Smooth muscle cell (in vitro differentiated cells): ENCODE measurements around the gene CCNB1IP1. TPM values are rescaled to one million over a fixed set of nuclear protein-coding genes. Genes with fewer than 3 reads are reported as not detected.

Source experiments
- DNase-seq: peaks from one replicate; lab custom pipeline; 2025; ENCODE audit not compliant: unreplicated experiment; lab: John Stamatoyannopoulos, UW
- H2AFZ ChIP-seq: fragments of 200-600 bp; sonication (generic); 2 replicates; pipeline ENCODE4 v1.6.0; 2016; ENCODE audit warnings: antibody characterized with exemption, low read depth, mild to moderate bottlenecking
- H3F3A ChIP-seq: fragments of 200-600 bp; sonication (generic); 2 replicates; pipeline ENCODE4 v1.6.0; 2017; ENCODE audit warnings: antibody characterized with exemption, low read depth
- H3K27ac ChIP-seq: fragments of 200-600 bp; sonication (generic); 2 replicates; pipeline ENCODE4 v1.5.1; 2016; ENCODE audit warnings: low read depth, mild to moderate bottlenecking
- H3K27me3 ChIP-seq: fragments of 200-600 bp; sonication (generic); 2 replicates; pipeline ENCODE4 v1.6.1; 2016; ENCODE audit warnings: low read depth, mild to moderate bottlenecking
- H3K36me3 ChIP-seq: fragments of 200-600 bp; sonication (generic); 2 replicates; pipeline ENCODE4 v1.5.1; 2016; ENCODE audit warnings: low read depth
- H3K4me1 ChIP-seq: fragments of 200-600 bp; sonication (generic); 2 replicates; pipeline ENCODE4 v1.5.1; 2016; ENCODE audit warnings: low read depth
- H3K4me2 ChIP-seq: fragments of 200-600 bp; sonication (generic); 2 replicates; pipeline ENCODE4 v1.6.0; 2016; ENCODE audit warnings: mild to moderate bottlenecking
- H3K4me3 ChIP-seq: fragments of 200-600 bp; sonication (generic); 2 replicates; pipeline ENCODE4 v1.5.1; 2016; ENCODE audit warnings: mild to moderate bottlenecking
- H3K79me2 ChIP-seq: fragments of 200-600 bp; sonication (generic); 2 replicates; pipeline ENCODE4 v1.6.0; 2016; ENCODE audit warnings: low read depth, mild to moderate bottlenecking
- H3K9ac ChIP-seq: fragments of 200-600 bp; sonication (generic); 2 replicates; pipeline ENCODE4 v1.6.0; 2016; ENCODE audit warnings: low read depth
- H3K9me3 ChIP-seq: fragments of 200-600 bp; sonication (generic); replicated peaks from 2 replicates; pipeline ENCODE4 v1.5.1; 2016; ENCODE audit warnings: low read depth
- H4K20me1 ChIP-seq: fragments of 200-600 bp; sonication (generic); 2 replicates; pipeline ENCODE4 v1.6.0; 2016; ENCODE audit warnings: low read depth
- WGBS: methylation state at CpG from one replicate; pipeline ENCODE4 v1.1.7; 2016; ENCODE audit warnings: low lambda C conversion rate; 5-methylcytosine and 5-hydroxymethylcytosine counted together
- polyA plus RNA-seq: library from polyadenylated mRNA; unstranded; fragments of >200 nt; fragmentation: Nextera tagmentation; extraction: Ambion mirVana; gene quantifications from 2 replicates; pipeline ENCODE4 v1.2.1, GENCODE V29; 2016
- total RNA-seq: library from RNA; depleted of rRNA; stranded (reverse); fragments of >200 nt; gene quantifications from 2 replicates; pipeline ENCODE4 v1.2.3, GENCODE V29; 2014
- TF ChIP-seq, protein P1 (sequence below): fragments of 200-600 bp; sonication (generic); IDR thresholded peaks from 2 replicates; pipeline ENCODE4 v1.5.1; 2017; ENCODE audit warnings: borderline replicate concordance, mild to moderate bottlenecking, antibody characterized with exemption; ENCODE audit not compliant: insufficient read depth, poor library complexity, severe bottlenecking

CCNB1IP1 gene, protein sequence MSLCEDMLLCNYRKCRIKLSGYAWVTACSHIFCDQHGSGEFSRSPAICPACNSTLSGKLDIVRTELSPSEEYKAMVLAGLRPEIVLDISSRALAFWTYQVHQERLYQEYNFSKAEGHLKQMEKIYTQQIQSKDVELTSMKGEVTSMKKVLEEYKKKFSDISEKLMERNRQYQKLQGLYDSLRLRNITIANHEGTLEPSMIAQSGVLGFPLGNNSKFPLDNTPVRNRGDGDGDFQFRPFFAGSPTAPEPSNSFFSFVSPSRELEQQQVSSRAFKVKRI
- total RNA-seq (65.3 and 70.4 TPM in 2 replicates), polyA plus RNA-seq (16.3 and 25.6 TPM in 2 replicates)

DNA sequence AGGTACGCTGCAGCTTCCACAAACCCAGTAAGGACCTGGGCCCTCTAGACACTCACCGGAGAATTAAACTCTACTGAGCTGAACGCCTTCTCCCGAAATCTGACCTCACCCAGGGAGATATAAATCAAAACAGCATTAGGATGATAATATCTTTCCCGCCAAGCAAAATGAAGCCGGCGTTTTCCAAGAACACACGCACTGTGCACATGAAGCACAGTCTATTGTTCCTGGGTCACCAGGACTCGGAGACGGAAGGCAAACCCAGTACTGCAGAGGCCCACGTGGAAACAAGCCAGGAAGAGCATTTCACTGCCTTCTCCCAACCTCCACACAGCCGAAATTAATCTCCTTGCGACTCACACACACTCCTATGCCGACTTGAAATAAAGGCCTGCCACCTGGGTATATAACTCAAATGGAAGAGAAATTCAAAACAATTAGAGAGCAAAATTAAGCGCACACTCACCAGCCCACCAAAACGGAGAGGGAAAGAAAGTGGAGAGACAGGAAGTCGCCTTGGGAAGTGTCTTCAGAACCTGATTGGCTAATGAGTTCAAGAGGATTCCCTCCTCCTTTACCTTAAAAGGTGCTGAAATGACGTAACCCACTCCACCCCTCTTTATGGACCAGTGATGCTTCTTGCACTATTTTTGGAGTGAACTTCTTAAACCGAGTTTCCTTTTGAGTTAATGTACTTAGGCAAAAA is at the start of gene CCNB1IP1:
Gene CCNB1IP1 (minus strand): TSS at position 492 of the 706 bp plus-strand sequence. CDS start 16,756 bp downstream, outside the sequence.
- WGBS, result under 1% methylated on average over 19 of the region's 19 CpGs

DNA sequence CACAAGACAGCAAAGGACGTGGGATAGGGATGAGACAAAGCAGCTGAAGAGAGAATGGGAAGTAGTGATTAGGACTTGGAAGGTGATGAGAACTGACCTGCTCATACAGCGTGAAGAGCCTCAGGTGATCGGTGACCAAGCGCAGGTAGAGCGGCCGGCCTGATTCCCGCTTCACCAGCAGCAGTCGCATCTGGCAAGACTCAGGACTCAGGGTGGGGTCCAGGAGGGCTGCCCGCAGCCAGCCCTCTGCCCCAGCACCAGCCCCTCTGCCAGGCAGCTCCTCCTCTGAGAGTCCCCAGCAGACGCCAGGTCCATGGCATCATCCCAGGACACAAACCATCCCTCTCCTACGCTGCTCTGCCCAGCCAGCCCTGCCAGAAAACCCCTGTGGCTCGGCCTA is 49.4 kb upstream of the CCNB1IP1 start:
- Histone ChIP-seq H3K4me1 (no peaks in the 10 kb centered on the region), H2AFZ (no peak overlapping the region), H3K36me3 (peaks cover 10% of the 10 kb centered on the region), H3K79me2 (no peaks in the 10 kb centered on the region), H3K27ac (no peak overlapping the region), H3K4me2 (no peak overlapping the region), H3K27me3 (no peaks in the 10 kb centered on the region), H3K9ac (no peak overlapping the region), H4K20me1 (no peaks in the 10 kb centered on the region), H3K4me3 (no peak overlapping the region), H3K9me3 (no peaks in the 10 kb centered on the region), H3F3A (no peaks in the 10 kb centered on the region)
- no peak for DNase-seq
- 99% methylated on average over 11 of the region's 12 CpGs for WGBS
- TF ChIP-seq, protein P1, sequence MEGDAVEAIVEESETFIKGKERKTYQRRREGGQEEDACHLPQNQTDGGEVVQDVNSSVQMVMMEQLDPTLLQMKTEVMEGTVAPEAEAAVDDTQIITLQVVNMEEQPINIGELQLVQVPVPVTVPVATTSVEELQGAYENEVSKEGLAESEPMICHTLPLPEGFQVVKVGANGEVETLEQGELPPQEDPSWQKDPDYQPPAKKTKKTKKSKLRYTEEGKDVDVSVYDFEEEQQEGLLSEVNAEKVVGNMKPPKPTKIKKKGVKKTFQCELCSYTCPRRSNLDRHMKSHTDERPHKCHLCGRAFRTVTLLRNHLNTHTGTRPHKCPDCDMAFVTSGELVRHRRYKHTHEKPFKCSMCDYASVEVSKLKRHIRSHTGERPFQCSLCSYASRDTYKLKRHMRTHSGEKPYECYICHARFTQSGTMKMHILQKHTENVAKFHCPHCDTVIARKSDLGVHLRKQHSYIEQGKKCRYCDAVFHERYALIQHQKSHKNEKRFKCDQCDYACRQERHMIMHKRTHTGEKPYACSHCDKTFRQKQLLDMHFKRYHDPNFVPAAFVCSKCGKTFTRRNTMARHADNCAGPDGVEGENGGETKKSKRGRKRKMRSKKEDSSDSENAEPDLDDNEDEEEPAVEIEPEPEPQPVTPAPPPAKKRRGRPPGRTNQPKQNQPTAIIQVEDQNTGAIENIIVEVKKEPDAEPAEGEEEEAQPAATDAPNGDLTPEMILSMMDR, result no peak

More for the DNA sequence above, at the start of gene CCNB1IP1:
- Histone ChIP-seq H3K27ac (peak within 1 kb of the TSS; percentile 77), H4K20me1 (peaks cover 17% of the 10 kb centered on the region), H3K9me3 (no peaks in the 10 kb centered on the region), H3K79me2 (peaks cover 47% of the 10 kb centered on the region), H3K4me3 (peak within 1 kb of the TSS; percentile 73), H3K36me3 (no peaks in the 10 kb centered on the region), H3K4me2 (peak within 1 kb of the TSS; percentile 92), H3K27me3 (no peaks in the 10 kb centered on the region), H3F3A (peaks cover 3% of the 10 kb centered on the region), H3K9ac (peak within 1 kb of the TSS; percentile 69), H3K4me1 (peaks cover 6% of the 10 kb centered on the region), H2AFZ (peak within 1 kb of the TSS; percentile 64)
- DNase-seq, result peak; percentile 6
- TF ChIP-seq, protein P1, result no peak

DNA sequence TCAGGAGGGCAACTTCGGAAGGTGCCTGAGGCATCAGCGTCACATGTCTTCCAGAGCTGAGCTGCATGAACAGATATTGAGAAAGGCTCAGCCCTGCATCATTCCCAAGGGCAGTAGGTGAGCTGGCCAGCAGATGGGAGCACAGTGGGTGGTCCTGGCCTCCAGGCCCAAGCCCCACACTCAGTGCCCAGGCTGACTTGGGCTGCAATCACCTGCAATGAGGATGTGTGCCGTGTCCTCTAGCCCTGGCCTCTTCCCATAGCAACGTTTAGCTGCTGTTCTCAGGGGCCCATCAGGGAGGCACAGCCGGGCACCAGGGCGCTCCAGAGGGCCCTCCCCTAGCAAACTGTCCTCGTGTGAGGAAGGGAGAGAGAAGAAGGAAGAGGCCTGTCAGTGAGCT is 48.3 kb upstream of the CCNB1IP1 start:
- Histone ChIP-seq H2AFZ (no peak overlapping the region), H3K27me3 (no peaks in the 10 kb centered on the region), H4K20me1 (no peaks in the 10 kb centered on the region), H3K27ac (no peak overlapping the region), H3K4me2 (no peak overlapping the region), H3K9me3 (no peaks in the 10 kb centered on the region), H3K36me3 (peaks cover 6% of the 10 kb centered on the region), H3K9ac (no peak overlapping the region), H3K4me1 (no peaks in the 10 kb centered on the region), H3K79me2 (no peaks in the 10 kb centered on the region), H3K4me3 (no peak overlapping the region), H3F3A (no peaks in the 10 kb centered on the region)
- no peak for DNase-seq
- 96% methylated on average over 7 of the region's 7 CpGs for WGBS
- TF ChIP-seq, protein P1, result no peak
